OCI-LY1 (cell line): Measurements from ENCODE around the gene CIRBP.

Experiments used
- H2AFZ ChIP-seq: fragments of 200-600 bp; sonication (generic), shearing (Covaris generic); 2 replicates; pipeline ENCODE4 v1.6.0; 2014; ENCODE audit warnings: antibody characterized with exemption, mild to moderate bottlenecking, low read length
- H3F3A ChIP-seq: fragments of 200-600 bp; sonication (generic), shearing (Covaris generic); 2 replicates; pipeline ENCODE4 v1.6.0; 2014; ENCODE audit warnings: mild to moderate bottlenecking, antibody characterized with exemption, low read length, moderate library complexity; ENCODE audit not compliant: insufficient read depth
- H3K27ac ChIP-seq: fragments of 200-600 bp; sonication (generic); 2 replicates; pipeline ENCODE4 v1.5.1; 2014; ENCODE audit warnings: low read length, mixed run types, mild to moderate bottlenecking, low read depth; ENCODE audit not compliant: poor library complexity, severe bottlenecking
- H3K27me3 ChIP-seq: fragments of 200-600 bp; sonication (generic); 2 replicates; pipeline ENCODE4 v1.6.0; 2014; ENCODE audit warnings: antibody characterized with exemption, mild to moderate bottlenecking, low read length, moderate library complexity; ENCODE audit not compliant: insufficient read depth
- H3K36me3 ChIP-seq: fragments of 200-600 bp; sonication (generic); 2 replicates; pipeline ENCODE4 v1.6.1; 2014; ENCODE audit warnings: mild to moderate bottlenecking, antibody characterized with exemption, low read length, moderate library complexity, mixed read lengths; ENCODE audit not compliant: insufficient read depth
- H3K4me1 ChIP-seq: fragments of 200-600 bp; sonication (generic); 2 replicates; pipeline ENCODE4 v1.5.1; 2014; ENCODE audit warnings: mild to moderate bottlenecking, low read length, moderate library complexity; ENCODE audit not compliant: insufficient read depth, severe bottlenecking
- H3K4me2 ChIP-seq: fragments of 200-600 bp; sonication (generic), shearing (Covaris generic); 2 replicates; pipeline ENCODE4 v1.6.1; 2014; ENCODE audit warnings: low read length
- H3K4me3 ChIP-seq: fragments of 200-600 bp; sonication (generic); 2 replicates; pipeline ENCODE4 v1.5.1; 2014; ENCODE audit warnings: low read length, low read depth, mild to moderate bottlenecking, mixed read lengths; ENCODE audit not compliant: poor library complexity, severe bottlenecking
- H3K79me2 ChIP-seq: fragments of 200-600 bp; shearing (Covaris generic); 2 replicates; pipeline ENCODE4 v1.6.1; 2016; ENCODE audit warnings: mixed run types, low read length, mixed read lengths; ENCODE audit not compliant: insufficient read depth
- H3K9ac ChIP-seq: fragments of 200-600 bp; sonication (generic), shearing (Covaris generic); 2 replicates; pipeline ENCODE4 v1.6.1; 2014; ENCODE audit warnings: mild to moderate bottlenecking, low read length, mixed read lengths
- H3K9me2 ChIP-seq: fragments of 200-600 bp; sonication (generic), shearing (Covaris generic); 2 replicates; pipeline ENCODE4 v1.6.1; 2014; ENCODE audit warnings: low read depth, mild to moderate bottlenecking, low read length, mixed read lengths
- H3K9me3 ChIP-seq: fragments of 200-600 bp; shearing (Covaris generic); 2 replicates; pipeline ENCODE4 v1.6.1; 2014; ENCODE audit warnings: low read length, mixed read lengths
- H4K20me1 ChIP-seq: fragments of 200-600 bp; sonication (generic), shearing (Covaris generic); 2 replicates; pipeline ENCODE4 v1.6.0; 2016; ENCODE audit warnings: mild to moderate bottlenecking, low read length; ENCODE audit not compliant: insufficient read depth
- CTCF ChIP-seq: fragments of 200-600 bp; sonication (generic), shearing (Covaris generic); IDR thresholded peaks from 2 replicates; pipeline ENCODE4 v1.5.1; 2017; ENCODE audit warnings: mild to moderate bottlenecking, antibody characterized with exemption, low read length, moderate library complexity, mixed read lengths
- EZH2 ChIP-seq: fragments of 200-600 bp; sonication (generic), shearing (Covaris generic); IDR thresholded peaks from 2 replicates; pipeline ENCODE4 v1.8.0; 2017; ENCODE audit warnings: borderline replicate concordance, mixed run types, mild to moderate bottlenecking, antibody characterized with exemption, low read length, moderate library complexity, mixed read lengths

Gene CIRBP

GRCh38 chr19:1240925-1241324 lies 28.2 kb upstream of the CIRBP start:
- Histone ChIP-seq H3K9ac (peak overlapping the region; percentile 26; the same call in 1 of the 2 replicates), H3K36me3 (peaks cover 5% of the 10 kb centered on the region; the same call in 1 of the 2 replicates), H3K4me2 (peak overlapping the region; percentile 92), H4K20me1 (no peaks in the 10 kb centered on the region), H3K4me1 (peaks cover 54% of the 10 kb centered on the region), H3F3A (peaks cover 5% of the 10 kb centered on the region; the same call in 1 of the 2 replicates), H2AFZ (no peak overlapping the region), H3K79me2 (no peaks in the 10 kb centered on the region), H3K9me3 (no peaks in the 10 kb centered on the region), H3K27me3 (peaks cover 5% of the 10 kb centered on the region; the same call in 1 of the 2 replicates), H3K4me3 (peak overlapping the region; percentile 95), H3K27ac (peak overlapping the region; percentile 42), H3K9me2 (no peaks in the 10 kb centered on the region)
- TF ChIP-seq EZH2, result no peak

- TF ChIP-seq CTCF (no peak), EZH2 (no peak)
- peaks cover 54% of the 10 kb centered on the region for H3K4me1 ChIP-seq
- H3K9me2 ChIP-seq, result no peaks in the 10 kb centered on the region
- H3K9ac ChIP-seq, result peak within 1 kb of the TSS; percentile 93
- no peaks in the 10 kb centered on the region for H4K20me1 ChIP-seq
- H3K36me3 ChIP-seq, result peaks cover 5% of the 10 kb centered on the region; the same call in 1 of the 2 replicates
- H2AFZ ChIP-seq, result no peak within 1 kb of the TSS
- H3F3A ChIP-seq, result peaks cover 5% of the 10 kb centered on the region; the same call in 1 of the 2 replicates
- H3K4me2 ChIP-seq, result peak within 1 kb of the TSS; percentile 92
- H3K79me2 ChIP-seq, result no peaks in the 10 kb centered on the region
- H3K27me3 ChIP-seq, result no peaks in the 10 kb centered on the region
- H3K4me3 ChIP-seq, result peak within 1 kb of the TSS; percentile 95
- peak within 1 kb of the TSS; percentile 42 for H3K27ac ChIP-seq
- no peaks in the 10 kb centered on the region for H3K9me3 ChIP-seq
Observed at GRCh38 chr19:1241417-1242095, 27.6 kb upstream of the CIRBP start, which contains the start of gene ATP5F1D. TSS of gene ATP5F1D (plus strand) at chr19:1241751. CDS start at chr19:1241851, 100 bp downstream.

GRCh38 chr19:1243768-1244692 lies 25.1 kb upstream of the CIRBP start:
- no peaks in the 10 kb centered on the region for H3K9me3 ChIP-seq
- H3K79me2 ChIP-seq, result no peaks in the 10 kb centered on the region
- H3K27me3 ChIP-seq, result no peaks in the 10 kb centered on the region
- H3K4me1 ChIP-seq, result peaks cover 47% of the 10 kb centered on the region
- H3K36me3 ChIP-seq, result peaks cover 5% of the 10 kb centered on the region; the same call in 1 of the 2 replicates
- no peaks in the 10 kb centered on the region for H4K20me1 ChIP-seq
- H3F3A ChIP-seq, result peaks cover 5% of the 10 kb centered on the region; the same call in 1 of the 2 replicates
- TF ChIP-seq CTCF, result peak; percentile 82
- no peak for TF ChIP-seq EZH2
- no peaks in the 10 kb centered on the region for H3K9me2 ChIP-seq
- H3K27ac ChIP-seq, result peak overlapping the region; percentile 71
- H3K4me3 ChIP-seq, result peak overlapping the region; percentile 50
- H2AFZ ChIP-seq, result no peak overlapping the region
- peak overlapping the region; percentile 92 for H3K4me2 ChIP-seq
- peak overlapping the region; percentile 60 for H3K9ac ChIP-seq
